GM18499 (cell line): ENCODE results near the gene GPC3.
"Not testable (repeated sequence)": the region's sequence is repeated elsewhere in the genome, so short reads cannot be mapped to it uniquely, and the experiment has no call there.

Source experiments
- ATAC-seq: cut with Tn5 transposase; IDR thresholded peaks from one replicate; pipeline ENCODE4 v1.9.1; 2021; ENCODE audit warnings: moderate number of reproducible peaks; ENCODE audit not compliant: insufficient read depth, unreplicated experiment

The GPC3 gene

DNA sequence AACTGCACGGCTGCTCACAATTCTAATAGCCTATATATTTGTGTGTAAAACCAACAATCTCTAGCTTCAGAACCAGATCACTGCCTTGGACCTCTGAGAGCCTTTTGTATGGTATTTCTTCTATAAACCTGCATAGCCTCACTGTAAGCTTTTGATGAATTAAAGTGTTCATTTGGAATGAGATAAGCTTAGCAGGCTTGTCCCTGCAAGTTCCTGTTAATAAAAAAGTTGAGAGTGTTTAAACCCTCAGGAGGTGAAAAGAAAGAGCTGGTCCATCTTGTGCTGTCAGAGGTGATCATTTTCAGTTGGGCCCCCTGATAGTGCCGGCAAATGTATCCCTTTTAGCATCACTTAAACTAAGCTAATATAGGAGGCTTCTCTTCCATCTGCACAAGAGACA is 191.8 kb downstream of the GPC3 start:
- ATAC-seq = no peak

DNA sequence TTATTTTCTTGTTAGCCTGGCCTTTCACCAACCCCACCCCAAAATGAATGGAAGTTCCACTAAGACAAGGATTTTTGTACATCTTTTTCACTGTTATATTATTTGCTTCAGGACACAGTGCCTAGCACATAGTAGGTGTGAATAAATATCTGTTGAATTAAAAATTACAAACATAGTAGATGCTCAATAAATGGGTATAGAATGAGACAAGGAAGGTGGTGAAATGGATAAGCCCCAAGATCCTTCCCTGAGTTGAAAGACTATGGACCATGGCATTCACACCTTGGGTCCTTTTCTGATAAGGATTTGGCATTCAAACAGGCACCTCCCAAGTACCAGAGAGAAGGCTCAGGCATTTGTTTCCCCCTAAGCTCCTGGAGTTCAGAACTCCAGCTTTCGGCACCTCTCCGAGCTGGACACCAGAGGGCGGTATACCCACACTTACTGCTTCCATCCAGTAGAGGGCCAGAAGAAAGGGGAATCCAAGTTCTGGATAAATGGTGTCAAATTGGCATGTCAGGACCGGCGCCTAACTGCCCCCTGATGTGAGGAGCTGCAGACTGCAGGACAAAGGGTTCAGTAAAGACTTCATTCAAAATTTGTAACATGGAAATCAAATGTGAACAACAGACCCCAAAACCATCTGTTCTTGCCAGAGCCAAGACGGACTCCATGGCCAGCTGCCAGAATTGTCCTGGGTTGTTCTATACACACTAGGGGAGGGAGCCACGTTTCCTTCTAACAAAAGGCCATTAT is 193.0 kb downstream of the GPC3 start:
- ATAC-seq = peak; percentile 63

- ATAC-seq = no peak
These were observed 195.6 kb downstream of the GPC3 start for GRCh38 chrX:133789829-133790228.

DNA sequence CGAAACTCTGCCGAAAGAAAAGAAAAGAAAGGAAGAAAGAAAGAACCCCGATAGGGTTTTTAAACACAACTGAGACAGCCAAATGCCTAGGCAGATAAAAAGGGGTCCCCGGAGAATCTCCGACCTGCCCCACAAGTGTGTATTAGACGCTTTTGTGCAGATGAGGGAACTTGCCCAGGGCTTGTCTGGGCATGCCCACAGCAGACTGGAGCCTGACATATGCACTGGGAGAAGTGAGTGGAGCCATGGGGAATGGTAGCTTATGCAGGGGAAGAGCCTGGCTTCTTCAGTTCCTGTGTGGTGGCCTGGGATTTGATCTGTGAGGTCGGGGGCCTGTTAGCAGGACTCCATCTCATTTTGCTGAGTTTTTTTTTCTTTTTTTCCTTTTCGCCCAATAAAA is 199.0 kb downstream of the GPC3 start:
- no peak for ATAC-seq

- ATAC-seq = peak; percentile 73
These were observed 202.1 kb downstream of the GPC3 start for GRCh38 chrX:133783274-133783673.

GRCh38 chrX:133781174-133781573 is 204.2 kb downstream of the GPC3 start:
- ATAC-seq = no peak

DNA sequence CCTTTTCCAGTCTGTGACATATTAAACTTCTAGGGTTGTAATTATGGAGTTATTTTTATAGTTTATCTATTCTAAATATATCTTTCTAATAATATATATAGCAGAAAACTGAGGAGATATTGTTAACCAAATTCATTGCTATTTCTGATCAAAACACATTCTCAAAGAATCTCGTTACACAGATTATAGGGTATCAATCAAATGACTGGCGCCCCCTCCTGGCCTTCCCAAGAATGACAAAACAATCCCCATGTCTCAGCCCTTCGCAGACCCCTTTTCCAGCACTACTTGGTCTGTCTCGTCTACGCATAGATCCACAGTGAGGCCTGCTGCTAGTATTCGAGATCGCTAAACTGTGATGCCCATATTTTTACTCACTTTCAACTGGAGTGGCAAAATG is 209.3 kb downstream of the GPC3 start:
- ATAC-seq = no peak

- ATAC-seq = no peak
These were observed 210.6 kb downstream of the GPC3 start for GRCh38 chrX:133774807-133775206.

- no peak for ATAC-seq
These were observed 214.2 kb downstream of the GPC3 start for GRCh38 chrX:133771086-133771646.

- ATAC-seq = not testable (repeated sequence)
These were observed 222.3 kb downstream of the GPC3 start for GRCh38 chrX:133762976-133763548.

DNA sequence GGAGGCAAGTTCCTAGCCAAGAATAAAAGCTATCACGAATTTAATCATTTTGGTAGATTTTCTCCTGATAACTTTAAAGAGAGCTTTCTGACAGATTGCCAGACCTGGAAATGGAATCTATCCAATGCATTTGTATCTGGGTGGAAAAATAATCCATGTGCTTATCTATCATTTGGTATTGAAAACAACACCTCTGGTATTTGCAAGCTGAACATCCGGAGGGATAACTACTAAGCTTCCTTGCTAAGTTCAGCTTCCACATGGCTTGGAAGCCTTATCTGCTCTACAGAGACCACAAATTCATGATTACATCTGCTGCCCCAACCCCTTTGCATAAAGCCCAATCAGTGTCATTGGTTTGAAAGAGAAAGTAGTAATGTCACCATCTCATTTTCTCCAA is 230.7 kb downstream of the GPC3 start:
- no peak for ATAC-seq

GRCh38 chrX:133749951-133750350 is 235.4 kb downstream of the GPC3 start:
- ATAC-seq = no peak

DNA sequence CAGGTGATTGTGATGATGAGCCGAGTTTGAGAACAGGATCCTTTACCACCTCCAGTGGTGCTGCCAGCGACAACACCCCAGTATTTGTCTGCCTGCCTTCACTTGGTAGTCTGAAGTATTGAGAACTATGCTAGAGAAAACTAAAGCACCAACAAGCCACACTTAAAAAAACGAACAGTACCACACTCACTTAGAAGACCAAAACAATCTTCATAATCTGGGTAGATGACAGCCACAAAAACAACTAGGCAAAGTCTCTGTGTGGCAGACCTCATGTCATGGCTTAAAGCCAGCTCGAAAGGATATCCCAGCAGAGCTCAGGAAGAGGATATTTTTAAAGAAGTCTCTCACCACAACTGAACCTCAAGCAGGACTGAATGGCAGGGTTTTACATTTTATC is 236.0 kb downstream of the GPC3 start:
- ATAC-seq = no peak

GRCh38 chrX:133747196-133747595 is 238.2 kb downstream of the GPC3 start:
- ATAC-seq = no peak

DNA sequence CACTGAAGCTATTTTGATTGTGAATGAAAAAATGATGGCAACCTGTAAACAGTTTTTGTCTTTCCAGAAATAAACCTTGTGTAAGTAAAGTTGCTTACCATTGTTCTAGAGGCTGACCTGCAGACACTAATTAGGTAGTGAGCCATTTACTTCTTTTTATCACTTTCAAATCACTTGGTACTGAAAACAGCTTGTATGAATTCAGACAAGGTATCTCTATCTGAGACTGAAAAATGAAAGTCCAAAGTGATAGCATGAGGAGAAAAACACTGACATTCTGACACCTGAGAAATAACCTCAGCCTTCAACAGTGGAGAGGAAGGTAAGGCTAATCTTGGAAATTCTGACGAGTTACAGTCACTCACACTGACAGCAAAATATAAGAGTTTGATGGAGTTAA is 238.8 kb downstream of the GPC3 start:
- no peak for ATAC-seq

DNA sequence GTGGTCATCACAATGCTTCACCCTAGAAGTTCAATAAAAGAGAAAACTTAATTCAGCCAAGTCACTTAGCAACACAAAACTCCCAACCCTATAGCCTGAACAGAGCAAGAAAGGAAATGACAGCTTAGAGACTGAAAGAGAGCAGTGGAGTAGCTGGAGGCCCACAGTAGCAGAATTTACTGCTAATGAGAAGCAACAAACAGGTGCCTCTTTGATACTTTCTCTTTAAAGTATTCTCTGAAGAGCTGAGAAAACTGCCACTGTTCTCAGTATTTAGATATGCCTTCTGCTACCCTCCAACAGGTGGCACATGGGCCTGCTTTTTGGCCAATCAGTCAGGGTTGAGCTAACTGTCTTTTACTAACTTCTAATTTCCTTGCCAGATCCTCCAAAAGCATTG is 240.0 kb downstream of the GPC3 start:
- ATAC-seq = no peak

DNA sequence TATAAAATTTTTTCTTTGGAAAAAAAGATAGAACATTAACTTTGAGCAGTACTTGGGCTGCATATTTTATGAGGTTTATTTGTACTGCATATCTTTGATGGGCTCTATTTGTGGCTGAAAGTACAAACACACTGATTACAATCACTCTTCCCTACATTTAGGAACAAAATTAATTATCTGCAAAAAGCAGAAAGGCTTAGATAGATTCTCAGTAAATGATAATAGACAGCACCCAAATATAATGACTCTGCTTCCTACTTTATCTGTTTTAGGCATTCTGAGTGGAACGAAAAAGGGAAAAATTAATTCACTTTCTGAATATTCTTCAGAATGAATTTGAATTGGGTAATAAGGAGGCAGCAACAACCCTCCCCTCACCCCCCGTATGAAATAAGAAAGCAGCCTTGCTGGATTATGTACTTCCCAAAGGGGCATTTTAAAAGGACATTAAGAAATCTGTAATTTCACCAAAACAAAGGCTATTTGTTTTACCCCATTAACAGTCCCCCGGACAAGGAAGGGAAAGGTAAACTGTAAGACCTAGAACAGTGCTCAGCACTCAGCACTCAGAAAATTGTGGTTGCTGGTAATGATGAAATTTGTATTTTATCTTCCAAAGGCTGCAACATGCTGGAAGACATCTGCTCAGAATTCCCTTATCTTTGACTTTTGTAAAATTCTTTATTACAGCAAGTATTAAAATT is 242.6 kb downstream of the GPC3 start:
- no peak for ATAC-seq

DNA sequence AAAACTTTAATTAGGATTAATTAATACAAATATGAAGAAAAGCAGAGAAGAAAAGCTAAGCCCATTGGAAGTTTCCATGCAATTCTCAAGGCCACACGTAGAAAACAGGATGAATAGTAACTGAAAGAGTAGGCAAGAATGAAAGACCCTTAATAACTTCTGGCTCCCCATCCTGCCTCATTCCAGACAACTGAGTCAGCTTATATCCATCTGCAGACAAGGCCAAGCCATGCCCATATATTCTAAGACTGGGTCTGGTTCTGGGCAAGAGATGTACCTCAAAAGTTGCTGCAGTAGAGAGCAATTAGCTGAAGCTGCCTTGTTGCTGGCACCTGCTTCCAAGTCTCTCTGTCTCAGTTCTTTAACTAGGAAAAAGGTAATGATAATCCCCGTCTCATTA is 244.1 kb downstream of the GPC3 start:
- no peak for ATAC-seq

DNA sequence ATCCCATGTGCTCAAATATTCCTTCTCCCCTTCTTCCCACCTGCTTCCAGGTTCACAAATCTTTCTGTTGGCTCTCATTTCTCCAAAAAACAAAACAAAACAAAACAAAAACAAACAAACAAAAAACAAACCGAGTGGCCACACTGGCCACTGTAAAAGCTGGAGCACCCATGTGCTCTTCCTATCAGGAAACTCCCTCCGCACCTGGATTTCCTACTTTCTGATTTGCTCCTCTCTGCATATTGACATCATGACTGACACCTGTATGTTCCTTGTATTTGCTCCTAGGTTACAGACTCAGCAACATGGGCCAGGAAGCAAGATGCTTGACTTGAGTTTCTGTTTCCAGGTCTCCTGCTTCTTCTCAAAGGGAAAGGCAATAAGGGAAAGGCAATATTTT is 258.8 kb downstream of the GPC3 start:
- no peak for ATAC-seq

DNA sequence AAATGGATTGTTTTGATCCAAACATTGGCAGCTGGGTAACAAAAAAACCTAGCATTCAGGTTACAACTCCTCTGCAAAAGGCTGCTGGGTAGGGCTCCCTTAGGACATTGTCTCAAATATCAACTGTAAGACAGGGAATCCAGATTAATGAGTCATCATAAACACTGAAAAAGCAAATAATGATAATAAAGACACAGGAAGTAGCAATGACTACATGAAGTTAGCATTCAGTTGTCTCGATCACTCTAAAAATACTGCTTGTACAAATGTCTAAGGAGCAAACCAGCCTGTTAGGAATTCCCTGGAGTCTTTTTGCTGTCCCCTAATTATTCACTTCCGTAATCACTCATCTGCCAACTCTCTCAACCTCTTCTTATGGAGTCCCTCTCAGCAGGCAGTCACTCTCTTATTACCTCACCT is 259.2 kb downstream of the GPC3 start:
- ATAC-seq = no peak

DNA sequence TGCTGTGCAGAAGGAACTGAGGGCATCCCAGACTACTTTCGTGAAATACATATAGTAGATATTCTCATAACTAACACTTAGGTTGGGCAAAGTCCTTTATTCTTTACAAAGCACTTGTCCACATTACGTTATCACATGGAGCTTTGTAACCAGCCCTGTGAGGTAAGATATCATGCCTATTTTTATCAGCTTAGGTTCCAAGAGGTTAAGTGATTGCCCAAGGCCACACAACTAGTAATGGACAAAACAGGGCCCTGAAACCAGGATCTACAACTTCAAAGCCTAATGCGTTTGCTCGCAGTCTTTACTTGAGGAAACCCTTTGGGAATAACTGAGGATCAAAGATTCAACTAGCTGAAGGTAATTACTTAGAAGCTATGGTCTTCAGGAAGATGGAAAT is 261.5 kb downstream of the GPC3 start:
- ATAC-seq = no peak
